Uterus (tissue), 2 donors: ENCODE results near the gene RNASE8.

Source experiments
- CTCF ChIP-seq, 4 experiments: fragments of 200-600 bp in 2 of 4; fragments of 450-650 bp in 2 of 4; sonication (generic) in 2 of 4; IDR thresholded peaks; one replicate each; pipeline ENCODE4 v1.5.1; 2016 to 2019; ENCODE audit warnings: antibody characterized with exemption in 4 of 4, mild to moderate bottlenecking in 2 of 4, moderate library complexity in 1 of 4
- POLR2A ChIP-seq, 2 donors: fragments of 450-650 bp; IDR thresholded peaks; one replicate each; pipeline ENCODE4 v1.6.1; 2016; ENCODE audit warnings: antibody characterized with exemption in 2 of 2, mild to moderate bottlenecking in 1 of 2, moderate library complexity in 1 of 2

- TF ChIP-seq CTCF (IDR thresholded peaks at IDR 0.05) (no peak), POLR2A (IDR thresholded peaks at IDR 0.05) (no peak)
Measured at GRCh38 chr14:21058903-21059302, 1.3 kb downstream of the RNASE8 start.
